Mucosa of rectum (tissue), 2 donors: ENCODE measurements around the gene GPR78.

Experiments
- H3K27ac ChIP-seq, 2 donors: one replicate each; pipeline ENCODE4 v1.7.0; 2013; ENCODE audit warnings: inconsistent platforms in 2 of 2, low read depth in 2 of 2, low read length in 2 of 2
- H3K27me3 ChIP-seq, 2 donors: one replicate each; pipeline ENCODE4 v1.7.0; 2013; ENCODE audit warnings: low read length in 2 of 2; ENCODE audit not compliant: control insufficient read depth in 2 of 2, insufficient read depth in 2 of 2
- H3K36me3 ChIP-seq, 2 donors: one replicate each; pipeline ENCODE4 v1.7.0; 2013; ENCODE audit warnings: low read length in 2 of 2; ENCODE audit not compliant: control insufficient read depth in 2 of 2, insufficient read depth in 2 of 2
- H3K4me1 ChIP-seq, 2 donors: one replicate each; pipeline ENCODE4 v1.7.0; 2013; ENCODE audit warnings: low read length in 2 of 2, mild to moderate bottlenecking in 1 of 2; ENCODE audit not compliant: control insufficient read depth in 2 of 2, insufficient read depth in 2 of 2
- H3K4me3 ChIP-seq, 2 donors: one replicate each; pipeline ENCODE4 v1.7.0; 2013; ENCODE audit warnings: low read length in 2 of 2
- H3K9ac ChIP-seq, 2 donors: one replicate each; pipeline ENCODE4 v1.7.0; 2013; ENCODE audit warnings: low read length in 2 of 2, low read depth in 1 of 2, mild to moderate bottlenecking in 1 of 2
- H3K9me3 ChIP-seq, 2 donors: one replicate each; pipeline ENCODE4 v1.7.0; 2013; ENCODE audit warnings: low read length in 2 of 2; ENCODE audit not compliant: control insufficient read depth in 2 of 2
- donor health status: healthy.
- donor health status: Normal muscosa, but diverticular disease.

GPR78 gene

DNA sequence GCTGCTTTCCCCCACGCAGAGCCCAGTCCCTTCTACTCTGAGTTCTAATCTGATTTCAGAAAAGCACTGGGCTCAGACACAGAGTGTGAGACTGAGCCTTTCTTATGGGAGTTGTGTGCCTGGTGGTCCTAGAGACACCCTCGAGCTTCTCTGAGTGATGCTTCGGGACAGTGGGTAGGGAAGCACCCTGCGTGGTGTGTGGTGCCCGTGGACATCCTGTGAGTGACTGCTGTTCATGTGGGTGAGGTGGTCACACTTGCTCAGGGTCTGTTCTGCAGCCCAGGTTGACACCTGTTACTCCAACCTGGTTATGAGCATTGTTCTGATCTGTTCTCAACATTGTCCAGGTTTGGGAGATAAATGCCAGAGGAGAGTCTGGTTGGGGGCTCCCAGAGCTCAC, 6.1 kb downstream of the GPR78 start:
- no peaks in the 10 kb centered on the region for H3K4me1 ChIP-seq
- no peak overlapping the region for H3K9ac ChIP-seq
- H3K27me3 ChIP-seq, result peaks cover 0 to 6% of the 10 kb centered on the region in 2 donors
- H3K36me3 ChIP-seq, result no peaks in the 10 kb centered on the region
- H3K9me3 ChIP-seq, result no peaks in the 10 kb centered on the region
- H3K27ac ChIP-seq, result no peak overlapping the region
- no peak overlapping the region for H3K4me3 ChIP-seq

DNA sequence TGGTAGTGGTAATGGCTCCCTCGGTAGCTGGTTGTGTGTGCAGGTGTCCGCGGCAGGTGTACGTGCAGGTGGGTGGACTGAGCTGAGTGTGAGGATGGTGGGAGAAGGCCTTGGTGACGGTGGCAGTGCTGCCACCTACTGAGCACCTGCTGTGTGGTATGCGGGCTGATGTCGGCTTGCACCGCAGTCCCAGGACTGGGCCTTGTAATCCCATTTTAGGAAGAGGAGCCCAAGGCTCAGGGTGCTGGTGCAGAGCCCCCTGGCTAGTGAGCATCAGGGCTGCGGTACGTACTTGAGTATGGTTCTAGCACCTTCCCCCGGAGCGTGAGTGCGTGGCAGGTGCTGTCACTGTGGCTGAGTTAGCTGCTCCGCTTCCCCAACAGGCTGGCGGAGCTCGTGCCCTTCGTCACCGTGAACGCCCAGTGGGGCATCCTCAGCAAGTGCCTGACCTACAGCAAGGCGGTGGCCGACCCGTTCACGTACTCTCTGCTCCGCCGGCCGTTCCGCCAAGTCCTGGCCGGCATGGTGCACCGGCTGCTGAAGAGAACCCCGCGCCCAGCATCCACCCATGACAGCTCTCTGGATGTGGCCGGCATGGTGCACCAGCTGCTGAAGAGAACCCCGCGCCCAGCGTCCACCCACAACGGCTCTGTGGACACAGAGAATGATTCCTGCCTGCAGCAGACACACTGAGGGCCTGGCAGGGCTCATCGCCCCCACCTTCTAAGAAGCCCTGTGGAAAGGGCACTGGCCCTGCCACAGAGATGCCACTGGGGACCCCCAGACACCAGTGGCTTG, 6.7 kb downstream of the GPR78 start:
- H3K9me3 ChIP-seq, result no peaks in the 10 kb centered on the region
- no peaks in the 10 kb centered on the region for H3K36me3 ChIP-seq
- no peaks in the 10 kb centered on the region for H3K4me1 ChIP-seq
- no peak overlapping the region for H3K27ac ChIP-seq
- H3K9ac ChIP-seq, result no peak overlapping the region
- H3K4me3 ChIP-seq, result no peak overlapping the region
- peaks cover under 1 to 9% of the 10 kb centered on the region in 2 donors for H3K27me3 ChIP-seq

DNA sequence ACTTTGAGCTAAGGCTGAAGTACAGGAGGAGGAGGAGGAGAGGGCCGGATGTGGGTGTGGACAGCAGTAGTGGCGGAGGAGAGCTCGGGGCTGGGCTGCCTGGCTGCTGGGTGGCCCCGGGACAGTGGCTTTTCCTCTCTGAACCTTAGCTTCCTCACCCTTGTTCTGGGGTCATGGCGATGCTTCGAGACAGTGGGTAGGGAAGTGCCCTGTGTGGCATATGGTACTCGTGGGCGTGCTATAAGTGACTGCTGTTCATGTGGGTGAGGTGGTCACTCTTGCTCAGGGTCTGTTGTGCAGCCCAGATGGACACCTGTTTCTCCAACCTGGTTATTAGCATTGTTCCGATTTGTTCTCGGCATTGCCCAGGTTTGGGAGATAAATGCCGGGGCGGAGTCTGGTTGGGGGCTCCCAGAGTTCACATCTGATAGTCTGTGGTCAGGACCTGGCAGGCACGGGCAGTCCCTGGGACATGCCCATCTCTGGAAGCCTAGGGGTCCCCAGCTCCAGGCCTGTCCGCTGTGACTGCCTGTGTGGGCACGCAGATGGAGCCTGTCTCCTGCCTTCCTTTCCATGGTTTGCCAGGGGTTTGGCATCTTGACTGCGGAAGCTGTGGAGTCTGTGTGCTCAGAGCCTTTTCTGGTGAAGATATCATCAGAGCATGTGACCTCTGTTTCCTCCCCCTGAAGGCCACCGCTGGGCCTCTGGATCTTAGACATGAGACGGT, 7.4 kb downstream of the GPR78 start:
- no peak overlapping the region for H3K27ac ChIP-seq
- H3K9me3 ChIP-seq, result no peaks in the 10 kb centered on the region
- peaks cover 7 to 13% of the 10 kb centered on the region in 2 donors for H3K27me3 ChIP-seq
- no peaks in the 10 kb centered on the region for H3K36me3 ChIP-seq
- H3K4me3 ChIP-seq, result no peak overlapping the region
- no peaks in the 10 kb centered on the region for H3K4me1 ChIP-seq
- H3K9ac ChIP-seq, result no peak overlapping the region

DNA sequence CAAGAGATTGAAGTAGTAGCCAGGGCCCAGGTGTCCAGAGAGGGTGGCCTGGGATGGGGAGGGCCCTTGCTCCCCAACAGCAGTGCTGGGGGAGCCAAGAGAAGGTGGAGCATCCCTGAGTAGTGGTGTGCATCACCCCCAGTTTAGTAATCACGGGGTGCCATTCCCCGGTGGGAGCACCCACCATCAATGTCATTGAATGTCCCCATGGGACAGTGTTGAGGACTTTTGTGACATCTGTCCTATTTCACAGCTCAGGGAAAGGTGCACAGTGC, 7.9 kb downstream of the GPR78 start:
- H3K27ac ChIP-seq, result no peak overlapping the region
- H3K36me3 ChIP-seq, result no peaks in the 10 kb centered on the region
- H3K9ac ChIP-seq, result no peak overlapping the region
- H3K4me1 ChIP-seq, result no peaks in the 10 kb centered on the region
- H3K4me3 ChIP-seq, result no peak overlapping the region
- H3K9me3 ChIP-seq, result no peaks in the 10 kb centered on the region
- H3K27me3 ChIP-seq, result peaks cover 7 to 13% of the 10 kb centered on the region in 2 donors

DNA sequence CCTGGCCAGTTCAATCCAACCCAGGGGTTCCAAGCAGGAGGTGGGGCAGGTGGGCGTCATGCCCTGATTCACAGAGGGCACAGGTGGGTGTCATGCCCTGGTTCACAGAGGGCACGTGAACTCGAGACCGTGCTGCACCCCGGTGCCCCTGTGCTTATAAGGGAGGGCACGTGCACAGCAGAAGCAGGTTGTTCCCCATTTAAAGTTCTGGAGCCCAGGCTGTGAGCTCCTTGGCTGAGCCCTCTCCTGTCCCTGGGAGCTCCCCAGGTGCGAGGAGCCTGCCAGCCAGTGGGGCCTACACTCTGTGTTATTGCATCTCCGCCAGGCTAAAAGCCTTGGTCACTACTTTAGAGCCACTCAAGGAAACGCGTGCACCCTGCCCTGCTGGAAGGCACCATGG, 9.1 kb downstream of the GPR78 start:
- Histone ChIP-seq H3K4me1 (no peaks in the 10 kb centered on the region), H3K36me3 (no peaks in the 10 kb centered on the region), H3K4me3 (no peak overlapping the region), H3K27me3 (peaks cover 7 to 22% of the 10 kb centered on the region in 2 donors), H3K9me3 (no peaks in the 10 kb centered on the region), H3K9ac (no peak overlapping the region), H3K27ac (no peak overlapping the region)

DNA sequence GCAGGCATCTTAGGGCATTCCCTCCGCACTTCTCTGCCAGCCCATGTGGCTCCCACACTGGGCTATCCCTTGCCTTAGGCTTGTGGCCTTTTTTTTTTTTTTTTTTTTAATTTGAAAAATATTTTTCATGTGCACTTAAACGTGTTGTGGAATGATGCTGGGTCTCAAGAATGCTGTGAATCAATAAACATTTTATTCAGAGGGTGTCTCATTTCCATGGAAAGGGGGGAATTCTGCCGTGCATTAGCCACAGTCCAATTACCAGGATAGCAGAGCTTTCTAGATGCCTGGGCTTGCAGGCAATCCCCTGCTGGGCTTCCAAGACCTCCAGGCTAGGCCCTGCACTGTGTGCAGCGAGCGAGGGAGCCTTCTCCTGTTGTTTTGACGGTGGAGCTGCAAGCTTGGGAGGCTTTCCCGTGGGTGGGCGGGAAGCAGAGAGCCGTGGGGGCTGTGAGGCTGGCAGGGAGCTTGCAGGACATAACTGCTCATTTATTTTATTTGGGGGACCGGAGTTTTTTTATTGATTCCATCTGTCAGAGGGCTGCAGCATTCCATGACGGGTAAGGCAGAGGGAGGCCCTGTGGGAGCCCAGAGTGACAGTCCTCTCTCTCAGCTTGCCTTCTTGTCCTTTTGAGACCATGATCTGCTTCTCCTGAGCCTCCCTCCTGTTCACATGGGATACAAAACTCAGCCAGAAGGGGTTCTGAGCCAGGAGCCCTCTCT, 9.8 kb downstream of the GPR78 start:
- Histone ChIP-seq H3K4me3 (no peak overlapping the region), H3K36me3 (no peaks in the 10 kb centered on the region), H3K9me3 (no peaks in the 10 kb centered on the region), H3K9ac (no peak overlapping the region), H3K27ac (no peak overlapping the region), H3K4me1 (no peaks in the 10 kb centered on the region), H3K27me3 (peaks cover 7 to 22% of the 10 kb centered on the region in 2 donors)

DNA sequence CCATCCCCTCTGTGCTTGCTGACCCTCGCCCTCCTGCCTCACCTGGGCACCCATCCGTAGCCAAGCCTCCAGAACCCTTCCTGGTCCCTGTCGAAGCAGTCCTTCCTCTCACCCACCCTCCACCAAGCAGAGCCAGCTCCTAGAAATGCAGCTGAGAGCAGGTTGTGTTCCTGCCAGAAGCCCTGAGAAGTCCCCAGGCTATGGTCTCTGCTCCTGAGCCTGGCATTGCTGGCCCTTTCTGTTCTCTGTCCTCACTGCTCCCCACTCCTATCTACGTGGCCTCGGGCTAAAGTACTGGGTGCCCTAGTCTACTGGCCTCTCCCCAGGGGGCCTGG, 10.3 kb downstream of the GPR78 start:
- H3K4me3 ChIP-seq, result no peak overlapping the region
- no peak overlapping the region for H3K9ac ChIP-seq
- H3K4me1 ChIP-seq, result peaks cover 0 to under 1% of the 10 kb centered on the region in 2 donors
- no peaks in the 10 kb centered on the region for H3K36me3 ChIP-seq
- no peak overlapping the region for H3K27ac ChIP-seq
- peaks cover 7 to 22% of the 10 kb centered on the region in 2 donors for H3K27me3 ChIP-seq
- no peaks in the 10 kb centered on the region for H3K9me3 ChIP-seq

DNA sequence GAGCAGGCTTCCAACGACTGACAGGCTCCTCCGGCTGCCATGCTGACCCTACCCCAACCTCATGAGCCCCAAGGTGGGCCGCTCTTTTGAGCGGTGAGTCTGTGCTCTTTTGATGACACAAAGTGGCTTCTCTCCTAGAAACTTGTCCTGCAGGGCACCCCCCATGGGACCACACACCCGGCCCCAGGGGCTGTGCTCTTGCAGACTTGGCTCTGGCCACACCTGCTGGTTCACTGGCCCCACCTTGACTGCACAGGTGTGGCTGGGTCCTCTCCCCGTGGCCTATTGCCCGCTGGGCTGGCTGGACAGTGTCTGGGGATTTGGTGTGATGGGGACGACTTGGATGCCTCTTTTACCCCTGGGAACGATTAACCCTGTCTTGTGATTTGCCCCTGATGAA, 10.9 kb downstream of the GPR78 start:
- Histone ChIP-seq H3K4me1 (peaks cover 0 to 2% of the 10 kb centered on the region in 2 donors), H3K4me3 (no peak overlapping the region), H3K36me3 (no peaks in the 10 kb centered on the region), H3K27me3 (peaks cover 7 to 22% of the 10 kb centered on the region in 2 donors), H3K9me3 (no peaks in the 10 kb centered on the region), H3K27ac (no peak overlapping the region), H3K9ac (no peak overlapping the region)

DNA sequence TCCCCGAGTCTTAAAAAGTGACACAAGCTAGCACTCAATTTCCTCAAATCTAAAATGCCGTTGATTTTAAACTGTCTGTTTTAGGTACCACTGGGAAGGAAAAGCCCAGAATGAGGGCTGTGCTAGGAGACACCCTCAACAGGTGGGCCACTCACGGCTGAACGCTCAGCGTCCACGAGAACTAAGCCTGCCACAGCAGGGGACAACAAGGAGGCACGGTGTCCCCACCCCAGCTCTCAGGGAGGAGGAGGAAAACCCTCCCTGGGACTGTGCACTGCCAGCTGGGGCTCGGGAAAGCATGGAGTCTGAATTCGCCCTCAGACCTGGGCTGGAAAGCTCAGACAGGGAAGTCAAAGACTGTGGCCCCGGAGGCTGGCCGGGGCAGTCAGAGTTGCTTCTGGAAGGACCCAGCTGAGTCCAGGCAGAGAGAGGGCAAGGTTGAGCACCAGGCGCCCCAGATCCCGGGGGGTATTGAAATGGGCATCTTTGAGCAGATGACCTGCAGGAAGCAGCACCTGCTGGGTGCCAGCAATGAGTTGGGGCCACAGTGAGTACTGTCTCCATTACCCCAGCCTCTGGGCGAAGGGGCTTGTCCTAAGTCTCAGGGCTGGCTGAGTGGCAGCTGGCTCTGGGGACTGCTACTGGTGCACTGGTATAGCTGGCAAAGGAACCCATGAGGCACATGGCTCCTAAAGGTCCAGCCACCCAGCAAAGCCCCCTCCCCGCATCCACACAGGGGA, 11.6 kb downstream of the GPR78 start:
- H3K9ac ChIP-seq, result no peak overlapping the region
- peaks cover 7 to 20% of the 10 kb centered on the region in 2 donors for H3K27me3 ChIP-seq
- H3K4me3 ChIP-seq, result no peak overlapping the region
- no peaks in the 10 kb centered on the region for H3K9me3 ChIP-seq
- no peaks in the 10 kb centered on the region for H3K36me3 ChIP-seq
- H3K27ac ChIP-seq, result no peak overlapping the region
- H3K4me1 ChIP-seq, result peaks cover 0 to 2% of the 10 kb centered on the region in 2 donors
